H1 (cell line): ENCODE data around the gene RGS14. TPM values are rescaled to one million over a fixed set of nuclear protein-coding genes. Genes with fewer than 3 reads are reported as not detected.
"Not testable (repeated sequence)": the region's sequence is repeated elsewhere in the genome, so short reads cannot be mapped to it uniquely, and the experiment has no call there.

Experiments
- CTCF ChIA-PET: fragments of 300-600 bp; sonication (Branson Sonifier 250); formaldehyde crosslinking; loops from one replicate; lab custom pipeline; 2021; ENCODE audit not compliant: partially characterized antibody; lab: Charles Lee
- POLR2A ChIA-PET: fragments of 300-600 bp; sonication (Branson Sonifier 250); formaldehyde crosslinking; loops from one replicate; lab custom pipeline; 2021; ENCODE audit warnings: inconsistent platforms; ENCODE audit not compliant: partially characterized antibody; lab: Charles Lee
- DNase-seq, 2 experiments: peaks; one replicate each; pipeline versions ENCODE4 v3.0.0 to v3.0.0-alpha.2; 2010 to 2022; ENCODE audit warnings: low spot score in 2 of 2, low read depth in 1 of 2, mixed read lengths in 1 of 2
- FAIRE-seq: peaks from 2 replicates; lab custom pipeline; 2011; peaks lifted over from hg19 to GRCh38; lab: Jason Lieb, UNC
- H2AFZ ChIP-seq: 2 replicates; pipeline ENCODE4 v1.8.1; 2012; ENCODE audit warnings: low read length, inconsistent platforms
- H2AK5ac ChIP-seq: 2 replicates; pipeline ENCODE4 v1.6.1; 2013; ENCODE audit warnings: low read depth, low read length
- H2BK120ac ChIP-seq: replicated peaks from 2 replicates; pipeline ENCODE3; 2013; ENCODE audit warnings: low read depth, low read length, inconsistent platforms
- H2BK12ac ChIP-seq: 2 replicates; pipeline ENCODE4 v1.6.1; 2013; ENCODE audit warnings: low read depth, low read length
- H2BK15ac ChIP-seq: 2 replicates; pipeline ENCODE4 v1.6.1; 2013; ENCODE audit warnings: low read length
- H2BK20ac ChIP-seq: 2 replicates; pipeline ENCODE4 v1.6.1; 2013; ENCODE audit warnings: low read length
- H2BK5ac ChIP-seq: 2 replicates; pipeline ENCODE4 v1.6.1; 2013; ENCODE audit warnings: low read depth, low read length
- H3K14ac ChIP-seq: 2 replicates; pipeline ENCODE4 v1.6.1; 2013; ENCODE audit warnings: inconsistent platforms; ENCODE audit not compliant: insufficient read length
- H3K18ac ChIP-seq: 2 replicates; pipeline ENCODE4 v1.6.1; 2013; ENCODE audit warnings: low read length; ENCODE audit errors: extremely low read depth
- H3K23ac ChIP-seq: 2 replicates; pipeline ENCODE4 v1.6.1; 2013; ENCODE audit warnings: inconsistent platforms; ENCODE audit not compliant: insufficient read length
- H3K23me2 ChIP-seq: 2 replicates; pipeline ENCODE4 v1.6.1; 2013; ENCODE audit warnings: low read depth, low read length
- H3K27ac ChIP-seq: 2 replicates; pipeline ENCODE4 v1.6.1; 2011; ENCODE audit warnings: low read depth, low read length, inconsistent platforms
- H3K27me3 ChIP-seq, 4 experiments: replicated peaks in 1 of 4; 1 replicate in 1 of 4; 2 replicates in 3 of 4; pipeline versions ENCODE4 v1.6.1 to v1.8.1; 2011 to 2013; ENCODE audit warnings: low read length in 3 of 4, mild to moderate bottlenecking in 3 of 4, inconsistent platforms in 2 of 4, mixed read lengths in 2 of 4, moderate library complexity in 1 of 4; ENCODE audit not compliant: control insufficient read depth in 3 of 4, insufficient read depth in 3 of 4; ENCODE audit errors: extremely low read depth in 1 of 4
- H3K36me3 ChIP-seq, 4 experiments: 2 replicates each; pipeline versions ENCODE4 v1.6.1 to v1.8.1; 2011 to 2013; ENCODE audit warnings: mild to moderate bottlenecking in 4 of 4, low read length in 3 of 4, moderate library complexity in 2 of 4, control low read depth in 1 of 4, inconsistent platforms in 1 of 4; ENCODE audit not compliant: insufficient read depth in 4 of 4, control insufficient read depth in 2 of 4
- H3K4ac ChIP-seq: replicated peaks from 2 replicates; pipeline ENCODE3; 2013; ENCODE audit warnings: low read length, low read depth, mixed read lengths, inconsistent platforms; ENCODE audit not compliant: insufficient read length
- H3K4me1 ChIP-seq, 4 experiments: replicated peaks in 1 of 4; 1 replicate in 1 of 4; 2 replicates in 3 of 4; pipeline versions ENCODE4 v1.6.1 to v1.8.1; 2011 to 2013; ENCODE audit warnings: low read length in 3 of 4, inconsistent platforms in 2 of 4, mixed read lengths in 1 of 4; ENCODE audit not compliant: insufficient read depth in 4 of 4, control insufficient read depth in 3 of 4
- H3K4me2 ChIP-seq, 2 experiments: 2 replicates each; pipeline versions ENCODE4 v1.6.1 to v1.8.1; 2011 to 2013; ENCODE audit warnings: low read depth in 2 of 2, low read length in 2 of 2, control low read depth in 1 of 2, inconsistent platforms in 1 of 2, mild to moderate bottlenecking in 1 of 2; ENCODE audit not compliant: insufficient read depth in 1 of 2
- H3K4me3 ChIP-seq, 4 experiments: fragments of 200-600, 300-600 bp in 1 of 4; sonication (generic), shearing (Covaris generic), sonication (Bioruptor Twin) in 1 of 4; 2 replicates each; pipeline versions ENCODE4 v1.5.1 to v1.8.1; 2011 to 2016; ENCODE audit warnings: low read length in 4 of 4, low read depth in 3 of 4, control low read depth in 2 of 4, inconsistent platforms in 2 of 4, mild to moderate bottlenecking in 2 of 4, mixed read lengths in 1 of 4, moderate library complexity in 1 of 4; ENCODE audit not compliant: insufficient read depth in 2 of 4; ENCODE audit errors: extremely low read depth in 1 of 4
- H3K56ac ChIP-seq: replicated peaks from 2 replicates; pipeline ENCODE3; 2013; ENCODE audit warnings: low read depth, mild to moderate bottlenecking, mixed read lengths, low read length, inconsistent platforms; ENCODE audit not compliant: insufficient read length
- H3K79me1 ChIP-seq: 2 replicates; pipeline ENCODE4 v1.6.1; 2013; ENCODE audit warnings: low read depth, low read length, control low read depth
- H3K79me2 ChIP-seq, 2 experiments: 2 replicates each; pipeline versions ENCODE4 v1.6.1 to v1.8.1; 2012 to 2013; ENCODE audit warnings: low read length in 2 of 2, mild to moderate bottlenecking in 2 of 2, inconsistent platforms in 1 of 2; ENCODE audit not compliant: insufficient read depth in 2 of 2, control insufficient read depth in 1 of 2
- H3K9ac ChIP-seq, 4 experiments: replicated peaks in 1 of 4; 1 replicate in 1 of 4; 2 replicates in 3 of 4; pipeline versions ENCODE4 v1.6.1 to v1.8.1; 2011 to 2013; ENCODE audit warnings: low read depth in 3 of 4, low read length in 3 of 4, control low read depth in 2 of 4, mild to moderate bottlenecking in 2 of 4, moderate library complexity in 2 of 4, inconsistent platforms in 1 of 4; ENCODE audit errors: extremely low read depth in 1 of 4
- H3K9me3 ChIP-seq, 2 experiments: 2 replicates each; pipeline versions ENCODE4 v1.6.1 to v1.8.1; 2012 to 2013; ENCODE audit warnings: mild to moderate bottlenecking in 2 of 2, moderate library complexity in 2 of 2, control low read depth in 1 of 2, inconsistent platforms in 1 of 2, low read depth in 1 of 2, low read length in 1 of 2, mixed read lengths in 1 of 2; ENCODE audit not compliant: insufficient read depth in 2 of 2
- H4K20me1 ChIP-seq, 2 experiments: replicated peaks in 1 of 2; 2 replicates each; pipeline versions ENCODE3 to v1.8.1; 2011 to 2013; ENCODE audit warnings: inconsistent platforms in 2 of 2, low read length in 2 of 2, mild to moderate bottlenecking in 1 of 2; ENCODE audit not compliant: insufficient read depth in 2 of 2, control insufficient read depth in 1 of 2
- H4K5ac ChIP-seq: 2 replicates; pipeline ENCODE4 v1.6.1; 2013; ENCODE audit warnings: low read length, low read depth, mixed read lengths, inconsistent platforms; ENCODE audit not compliant: insufficient read length
- H4K8ac ChIP-seq: 2 replicates; pipeline ENCODE4 v1.8.0; 2013; ENCODE audit warnings: mild to moderate bottlenecking, moderate library complexity, low read length, inconsistent platforms; ENCODE audit not compliant: insufficient read depth; ENCODE audit errors: extremely low read depth
- H4K91ac ChIP-seq: replicated peaks from 2 replicates; pipeline ENCODE3; 2013; ENCODE audit warnings: low read length, mixed read lengths, inconsistent platforms; ENCODE audit not compliant: insufficient read length
- WGBS, 2 experiments: shearing (Covaris generic) in 1 of 2; methylation state at CpG; one replicate each; pipeline versions ENCODE4 v1.1.6 to v1.1.7; 2013 to 2015; ENCODE audit warnings: low lambda C conversion rate in 2 of 2, mixed read lengths in 2 of 2, inconsistent platforms in 1 of 2, low coverage in 1 of 2, missing lambda C conversion rate in 1 of 2; ENCODE audit not compliant: insufficient replicate concordance in 2 of 2, insufficient coverage in 1 of 2, insufficient read length in 1 of 2; ENCODE audit errors: extremely low coverage in 1 of 2, missing lambda C conversion rate in 1 of 2; 5-methylcytosine and 5-hydroxymethylcytosine counted together
- polyA plus RNA-seq, 7 experiments: library from polyadenylated mRNA; depleted of rRNA in 3 of 7; stranded (reverse) in 5 of 7; unstranded in 2 of 7; fragments of >200 nt in 5 of 7; fragments of 200-250 nt in 2 of 7; gene quantifications; 1 replicate in 5 of 7; 2 replicates in 1 of 7; 4 replicates in 1 of 7; pipeline versions ENCODE4 v1.2.1 to v1.2.3, GENCODE V29; 2011 to 2013; ENCODE audit warnings: missing spikeins in 2 of 7, mixed read lengths in 2 of 7
- total RNA-seq: library from RNA; stranded (reverse); fragmentation: NEBNext Ultra II Directional; extraction: Animal tissue kit (Norgen Biotek cat#: 25700); gene quantifications from 2 replicates; pipeline ENCODE4 v1.2.1, GENCODE V29; 2021

RGS14 gene
- total and polyA plus RNA-seq, 2 of the 8 experiments (the other 6 are each of a cell fraction or from before 2014, with no cell fraction given): 24.4 to 46.1 TPM

DNA sequence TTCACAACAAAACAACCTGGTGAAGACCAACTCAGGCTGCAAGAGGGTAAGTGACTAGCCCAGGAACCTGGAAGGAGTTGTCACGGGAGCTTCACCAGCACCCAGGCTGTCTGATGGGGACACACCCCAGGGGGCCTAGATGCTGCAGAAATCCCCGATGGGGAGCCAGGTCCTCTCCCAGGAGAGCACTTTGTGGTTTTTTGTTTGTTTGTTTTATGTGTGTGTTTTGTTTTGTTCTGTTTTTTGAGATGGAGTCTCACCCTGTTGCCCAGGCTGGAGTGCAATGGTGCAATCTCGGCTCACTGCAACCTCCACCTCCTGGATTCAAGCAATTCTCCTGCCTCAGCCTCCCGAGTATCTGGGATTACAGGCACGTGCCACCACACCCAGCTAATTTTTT lies 17.8 kb downstream of the RGS14 start:
- not testable (repeated sequence) for H3K4me3 ChIP-seq
- 94% methylated on average over 5 of the region's 5 CpGs; no CpG with 5 or more reads in 1 of the 2 experiments for WGBS, 2 experiments

More for the DNA sequence above, 17.8 kb downstream of the RGS14 start:
- H3K36me3 ChIP-seq, H2AFZ ChIP-seq, H2BK20ac ChIP-seq, H2BK120ac ChIP-seq, H4K8ac ChIP-seq, H3K79me2 ChIP-seq, H2BK5ac ChIP-seq, FAIRE-seq, H2AK5ac ChIP-seq, H3K4ac ChIP-seq, H3K23me2 ChIP-seq, H3K9ac ChIP-seq, H3K9me3 ChIP-seq, H3K4me2 ChIP-seq, H4K20me1 ChIP-seq, H3K14ac ChIP-seq, H4K91ac ChIP-seq, DNase-seq, H4K5ac ChIP-seq, H3K56ac ChIP-seq, H3K23ac ChIP-seq, H3K27ac ChIP-seq, H3K18ac ChIP-seq, H3K79me1 ChIP-seq, H3K27me3 ChIP-seq, H2BK12ac ChIP-seq: not testable (repeated sequence)
- H3K4me1 ChIP-seq: peaks cover 0 to 20% (median 11%) of the 10 kb centered on the region in 4 experiments; a peak in 6 of 7 replicates
- ChIA-PET CTCF (interaction anchor here (0.6 to 16.9 kb wide), 5 partner anchors 14 to 296 kb away, joined by 3 to 363 read pairs (median 72); partner anchors contain the start of genes PFN3, PRR7 and SLC34A1), POLR2A (interaction anchor here (0.9 to 3.1 kb wide), 5 partner anchors 10 to 80 kb away, joined by 3 to 9 read pairs (median 3); no protein-coding TSS in a partner anchor)
- 0 out of 2 replicates have a peak overlapping the region, but pooled peaks have one; percentile 72 for H2BK15ac ChIP-seq
